Pancreas (tissue), 10 donors: ENCODE data around the gene VPS52. TPM values are rescaled to one million over a fixed set of nuclear protein-coding genes. Genes with fewer than 3 reads are reported as not detected.
"Not testable (repeated sequence)": the region's sequence is repeated elsewhere in the genome, so short reads cannot be mapped to it uniquely, and the experiment has no call there.

Experiments used
- ATAC-seq, 4 donors: fragments of 200-7000 bp; cut with Tn5 transposase; one replicate each; pipeline versions ENCODE4 v1.8.0 to v1.9.1; 2020; ENCODE audit warnings: mild to moderate bottlenecking in 4 of 4, moderate library complexity in 4 of 4
- DNase-seq, 6 donors: peaks; one replicate each; pipeline ENCODE4 v3.0.0-alpha.2; 2020
- FAIRE-seq: peaks from 2 replicates; lab custom pipeline; 2012; peaks lifted over from hg19 to GRCh38; lab: Jason Lieb, UNC
- H3K27ac ChIP-seq, 4 donors: fragments of 200-600 bp; sonication (generic); 1 replicate in 3 of 4; 2 replicates in 1 of 4; pipeline versions ENCODE4 v1.5.0 to v1.8.0; 2020
- H3K27me3 ChIP-seq, 4 donors: fragments of 200-600 bp; one replicate each; pipeline ENCODE4 v1.8.0; 2021
- H3K36me3 ChIP-seq, 3 donors: fragments of 200-600 bp; sonication (generic) in 1 of 3; one replicate each; pipeline versions ENCODE4 v1.5.0 to v1.8.0; 2020 to 2021
- H3K4me1 ChIP-seq, 3 donors: fragments of 200-600 bp; one replicate each; pipeline ENCODE4 v1.8.0; 2021
- H3K4me3 ChIP-seq, 4 donors: fragments of 200-600 bp; sonication (generic) in 2 of 4; one replicate each; pipeline versions ENCODE4 v1.5.0 to v1.8.0; 2020 to 2021
- H3K9me3 ChIP-seq, 4 donors: fragments of 200-600 bp; one replicate each; pipeline ENCODE4 v1.8.0; 2021
- CTCF ChIP-seq, 4 donors: fragments of 200-600 bp; sonication (generic) in 3 of 4; IDR thresholded peaks; one replicate each; pipeline versions ENCODE4 v1.5.0 to v1.8.0; 2021; ENCODE audit warnings: antibody characterized with exemption in 4 of 4
- WGBS, 2 donors: extraction: QIAGEN DNeasy Blood & Tissue Kit; methylation state at CpG; one replicate each; pipeline ENCODE4 v1.1.7; 2013; 5-methylcytosine and 5-hydroxymethylcytosine counted together
- intact Hi-C, 3 donors: fragments of 100-400 bp; cut with DNase I; formaldehyde crosslinking; loops; one replicate each; pipeline versions ENCODE4 v1.11.1 to v1.14.2; 2022
- polyA plus RNA-seq, 2 donors: library from polyadenylated mRNA; stranded (reverse); fragments of 200-250 nt; gene quantifications; one replicate each; pipeline ENCODE4 v1.2.3, GENCODE V29; 2013
- total RNA-seq, 6 donors: library from RNA; stranded (reverse); fragmentation: NEBNext Ultra II Directional in 4 of 6; extraction: Animal tissue kit (Norgen Biotek cat#: 25700) in 4 of 6; gene quantifications; one replicate each; pipeline versions ENCODE4 v1.2.1 to v1.2.4, GENCODE V29; 2021 to 2023
- donor health status: healthy with polysubstance abuse.
- donor health status: DM: no; HTN: no; CAD: no; lungs with moderate emphysema.
- donor health status: DM: no; HTN: no; CAD: no.
- donor health status: control.
- donor health status: control.
- donor health status: Bipolar disorder and iron deficiency.
- donor health status: DM: yes; HTN: yes; CAD: no.
- donor health status: DM: no; HTN: no; CAD: no.
- donor health status: DM: no; HTN: no; CAD: no.
- donor health status: DM: yes; HTN: yes; CAD: no.

VPS52 gene
- total and polyA plus RNA-seq, 8 donors: 23.2 to 62.2 (median 30.0) TPM

- H3K27ac ChIP-seq: peak within 1 kb of the TSS in 3 of 4 donors; percentile 28 to 81 (median 58)
- H3K9me3 ChIP-seq: no peaks in the 10 kb centered on the region
- H3K27me3 ChIP-seq: no peaks in the 10 kb centered on the region
- ATAC-seq: peak; percentile 96 to 98 (median 96)
- peaks cover 0 to 25% (median 17%) of the 10 kb centered on the region in 3 donors for H3K36me3 ChIP-seq
- peaks cover 0 to 12% (median 8%) of the 10 kb centered on the region in 3 donors for H3K4me1 ChIP-seq
- no peak for TF ChIP-seq CTCF (IDR thresholded peaks at IDR 0.05)
- WGBS, 2 donors: 0% methylated on average over 43 of the region's 43 CpGs
- FAIRE-seq: no peak
- peak; percentile 59 to 86 (median 72) for DNase-seq
- intact Hi-C loops: no loop called here
- H3K4me3 ChIP-seq: peak within 1 kb of the TSS; percentile 52 to 66 (median 62)
Measured at GRCh38 chr6:33288921-33289783, 17.5 kb upstream of the VPS52 start, which contains the start of the genes PFDN6 and WDR46. Gene PFDN6 (plus strand): TSS chr6:33289601. CDS start chr6:33289857, 256 bp downstream. Gene WDR46 (minus strand): TSS chr6:33289239. CDS start chr6:33289170, 69 bp downstream.

- no peaks in the 10 kb centered on the region for H3K27me3 ChIP-seq
- peaks cover 0 to 25% (median 17%) of the 10 kb centered on the region in 3 donors for H3K36me3 ChIP-seq
- WGBS, 2 donors: 8 to 11% methylated on average over 20 to 21 of the region's 21 CpGs
- intact Hi-C loops: no loop called here
- no peak for TF ChIP-seq CTCF (IDR thresholded peaks at IDR 0.05)
- H3K9me3 ChIP-seq: no peaks in the 10 kb centered on the region
- ATAC-seq (no peak), FAIRE-seq (no peak), DNase-seq (peak in 1 of 6 donors; percentile 48)
- H3K4me1 ChIP-seq: peaks cover 0 to 12% (median 8%) of the 10 kb centered on the region in 3 donors
- H3K27ac ChIP-seq: no peak overlapping the region
- peak overlapping the region; percentile 52 to 66 (median 62) for H3K4me3 ChIP-seq
Measured at GRCh38 chr6:33288141-33288920, 16.7 kb upstream of the VPS52 start.

- Histone ChIP-seq H3K9me3 (no peaks in the 10 kb centered on the region), H3K36me3 (peaks cover 0 to 21% (median 16%) of the 10 kb centered on the region in 3 donors), H3K27me3 (no peaks in the 10 kb centered on the region), H3K4me3 (no peak overlapping the region), H3K4me1 (peaks cover 0 to 12% (median 8%) of the 10 kb centered on the region in 3 donors), H3K27ac (no peak overlapping the region)
- intact Hi-C loops: no loop called here
- TF ChIP-seq CTCF (IDR thresholded peaks at IDR 0.05): no peak
- DNase-seq: peak in 1 of 6 donors; percentile 58
- ATAC-seq: no peak
- WGBS, 2 donors: 85 to 92% methylated on average over 22 of the region's 22 CpGs
- no peak for FAIRE-seq
Measured at GRCh38 chr6:33286946-33287914, 15.6 kb upstream of the VPS52 start.

- H3K4me1 ChIP-seq, ATAC-seq, H3K27ac ChIP-seq, H3K4me3 ChIP-seq, intact Hi-C loops, DNase-seq, H3K27me3 ChIP-seq, H3K9me3 ChIP-seq, FAIRE-seq: not testable (repeated sequence)
- peaks cover 0 to 24% (median 9%) of the 10 kb centered on the region in 3 donors for H3K36me3 ChIP-seq
- 78 to 82% methylated on average over 4 of the region's 4 CpGs for WGBS, 2 donors
Measured at GRCh38 chr6:33285214-33285613, 13.5 kb upstream of the VPS52 start.
